Measurements from ENCODE around the gene SH3D21.

- TF ChIP-seq EP300 (IDR thresholded peaks at IDR 0.05; ENCODE audit: low read depth) (no peak), POLR2A (IDR thresholded peaks at IDR 0.05) (no peak), CTCF (IDR thresholded peaks at IDR 0.05) (no peak)
These were observed 306 bp upstream of the SH3D21 start for GRCh38 chr1:36305915-36306209.

Data from transverse colon (tissue), 3 donors.